ENCODE results near the gene EIF3B. TPM values are rescaled to one million over a fixed set of nuclear protein-coding genes. Genes with fewer than 3 reads are reported as not detected.
"Not testable (repeated sequence)": the region's sequence is repeated elsewhere in the genome, so short reads cannot be mapped to it uniquely, and the experiment has no call there.

EIF3B gene
- total RNA-seq, 1 experiment from 2014 or later, result 333 TPM

DNA sequence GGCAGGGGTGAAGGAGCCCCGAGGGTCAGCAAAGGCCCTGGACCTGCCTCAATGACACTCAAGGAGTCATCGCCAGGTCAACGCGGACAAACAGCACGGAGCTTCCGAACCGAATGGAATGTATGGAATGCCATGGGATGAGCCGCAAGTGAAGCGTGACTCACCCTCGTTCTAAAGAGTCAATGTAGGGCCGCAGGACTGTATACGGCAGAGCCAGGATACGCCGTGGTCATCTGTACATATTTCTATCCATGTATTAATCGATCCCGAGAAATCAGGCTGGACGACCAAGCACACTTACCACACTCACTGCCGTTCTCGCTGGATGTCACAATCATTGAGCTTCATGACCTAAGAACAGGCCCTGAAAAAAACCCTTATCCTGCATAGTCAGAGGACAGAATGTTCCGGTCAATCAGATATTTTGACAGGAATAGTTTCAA lies 44.7 kb upstream of the EIF3B start:
- BruUV-seq (replicated peaks), result no TSS peak
- H3K9me3 Mint-ChIP-seq (ENCODE audit: low read depth, unreplicated experiment), result no peaks in the 10 kb centered on the region
- no peaks in the 10 kb centered on the region for H3K36me3 Mint-ChIP-seq (ENCODE audit: insufficient read depth, unreplicated experiment)
- no peak overlapping the region for H3K4me3 Mint-ChIP-seq (ENCODE audit: low read depth, unreplicated experiment)
- no peak for TF ChIP-seq CTCF (IDR thresholded peaks at IDR 0.05; ENCODE audit: unreplicated experiment)
- CTCF ChIA-PET, result interaction anchor here (0.7 kb wide), 1 partner anchor 11 kb away, joined by 3 read pairs; no protein-coding TSS in a partner anchor
- DNase-seq, result no peak
- H3K27ac Mint-ChIP-seq (ENCODE audit: unreplicated experiment), result no peak overlapping the region
- intact Hi-C loops (cut with micrococcal nuclease; ENCODE audit: unreplicated experiment), result no loop called here
- peaks cover 10% of the 10 kb centered on the region for H3K4me1 Mint-ChIP-seq (ENCODE audit: low read depth, unreplicated experiment)
- no peaks in the 10 kb centered on the region for H3K27me3 Mint-ChIP-seq (ENCODE audit: unreplicated experiment)

- H3K9me3 Mint-ChIP-seq (ENCODE audit: low read depth, unreplicated experiment), result no peaks in the 10 kb centered on the region
- no peak for DNase-seq
- H3K27ac Mint-ChIP-seq (ENCODE audit: unreplicated experiment), result no peak overlapping the region
- TSS peak; percentile 42 for BruUV-seq (replicated peaks)
- intact Hi-C loops (cut with micrococcal nuclease; ENCODE audit: unreplicated experiment), result no loop called here
- CTCF ChIA-PET, result no interaction called here
- H3K4me3 Mint-ChIP-seq (ENCODE audit: low read depth, unreplicated experiment), result peak overlapping the region; percentile 27
- peaks cover 10% of the 10 kb centered on the region for H3K4me1 Mint-ChIP-seq (ENCODE audit: low read depth, unreplicated experiment)
- no peaks in the 10 kb centered on the region for H3K27me3 Mint-ChIP-seq (ENCODE audit: unreplicated experiment)
- H3K36me3 Mint-ChIP-seq (ENCODE audit: insufficient read depth, unreplicated experiment), result no peaks in the 10 kb centered on the region
- TF ChIP-seq CTCF (IDR thresholded peaks at IDR 0.05; ENCODE audit: unreplicated experiment), result no peak
Measured at GRCh38 chr7:2312267-2312929, 42.2 kb upstream of the EIF3B start.

DNA sequence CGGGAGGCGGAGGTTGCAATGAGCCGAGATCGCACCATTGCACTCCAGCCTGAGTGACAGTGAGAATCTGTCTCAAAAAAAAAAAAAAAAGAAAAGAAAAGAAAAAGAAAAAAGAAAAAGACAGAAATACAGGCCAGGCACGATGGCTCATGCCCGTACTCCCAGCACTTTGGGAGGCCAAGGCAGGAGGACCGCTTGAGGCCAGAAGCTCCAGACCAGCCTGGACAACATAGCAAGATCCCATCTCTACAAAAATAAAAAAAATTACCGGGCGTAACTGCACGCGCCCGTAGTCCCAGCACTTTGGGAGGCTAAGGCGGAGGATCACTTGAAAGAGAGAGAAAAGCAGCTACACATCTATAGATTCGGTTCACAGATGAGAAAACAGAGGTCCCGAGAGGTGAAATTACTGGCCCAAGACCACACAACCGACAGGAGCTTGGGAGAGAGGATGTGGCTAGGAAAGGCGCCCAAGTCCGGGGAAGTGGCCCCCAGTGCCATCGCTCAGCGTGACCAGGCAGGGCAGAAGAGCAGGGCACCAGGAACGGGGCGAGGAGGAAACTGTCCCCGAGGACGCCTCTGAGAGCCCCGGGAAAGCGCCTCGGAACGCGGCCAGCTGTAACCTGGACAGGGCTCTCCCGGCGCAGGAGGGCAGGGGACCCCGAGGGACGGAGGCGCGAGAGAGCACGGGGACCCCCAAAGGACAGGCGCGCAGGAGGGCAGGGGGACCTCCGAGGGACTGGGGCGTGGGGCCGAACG lies 41.0 kb upstream of the EIF3B start:
- no peaks in the 10 kb centered on the region for H3K36me3 Mint-ChIP-seq (ENCODE audit: insufficient read depth, unreplicated experiment)
- CTCF ChIA-PET, result interaction anchor here (0.7 to 1.0 kb wide), 3 partner anchors 12 to 563 kb away, joined by 3 to 5 read pairs (median 3); no protein-coding TSS in a partner anchor
- DNase-seq, result peak; percentile 35
- no peaks in the 10 kb centered on the region for H3K27me3 Mint-ChIP-seq (ENCODE audit: unreplicated experiment)
- no peak overlapping the region for H3K4me3 Mint-ChIP-seq (ENCODE audit: low read depth, unreplicated experiment)
- TSS peak; percentile 28 for BruUV-seq (replicated peaks)
- no peaks in the 10 kb centered on the region for H3K9me3 Mint-ChIP-seq (ENCODE audit: low read depth, unreplicated experiment)
- TF ChIP-seq CTCF (IDR thresholded peaks at IDR 0.05; ENCODE audit: unreplicated experiment), result no peak
- intact Hi-C loops (cut with micrococcal nuclease; ENCODE audit: unreplicated experiment), result no loop called here
- peaks cover 10% of the 10 kb centered on the region for H3K4me1 Mint-ChIP-seq (ENCODE audit: low read depth, unreplicated experiment)
- no peak overlapping the region for H3K27ac Mint-ChIP-seq (ENCODE audit: unreplicated experiment)

- no peak within 1 kb of the TSS for H3K4me3 Mint-ChIP-seq (ENCODE audit: low read depth, unreplicated experiment)
- CTCF ChIA-PET, result interaction anchor here (0.6 to 1.0 kb wide), 2 partner anchors 9 to 65 kb away, joined by 3 to 4 read pairs; no protein-coding TSS in a partner anchor
Measured at GRCh38 chr7:2314209-2314955, 40.2 kb upstream of the EIF3B start, which contains the start of gene SNX8. TSS of gene SNX8 (minus strand) at chr7:2314441. CDS start at chr7:2314421, 20 bp downstream.

GRCh38 chr7:2314956-2315530 lies 39.6 kb upstream of the EIF3B start:
- H3K4me3 Mint-ChIP-seq (ENCODE audit: low read depth, unreplicated experiment); H3K36me3 Mint-ChIP-seq (ENCODE audit: insufficient read depth, unreplicated experiment); BruUV-seq (replicated peaks); DNase-seq; H3K9me3 Mint-ChIP-seq (ENCODE audit: low read depth, unreplicated experiment); CTCF ChIA-PET; H3K4me1 Mint-ChIP-seq (ENCODE audit: low read depth, unreplicated experiment); H3K27me3 Mint-ChIP-seq (ENCODE audit: unreplicated experiment); intact Hi-C loops (cut with micrococcal nuclease; ENCODE audit: unreplicated experiment); H3K27ac Mint-ChIP-seq (ENCODE audit: unreplicated experiment): not testable (repeated sequence)

More at GRCh38 chr7:2314209-2314955, 40.2 kb upstream of the EIF3B start, which contains the start of gene SNX8:
- no TSS peak for BruUV-seq (replicated peaks)
- no peaks in the 10 kb centered on the region for H3K27me3 Mint-ChIP-seq (ENCODE audit: unreplicated experiment)
- no peak for TF ChIP-seq CTCF (IDR thresholded peaks at IDR 0.05; ENCODE audit: unreplicated experiment)
- DNase-seq, result peak; percentile 100
- no peak within 1 kb of the TSS for H3K27ac Mint-ChIP-seq (ENCODE audit: unreplicated experiment)
- intact Hi-C loops (cut with micrococcal nuclease; ENCODE audit: unreplicated experiment), result no loop called here
- no peaks in the 10 kb centered on the region for H3K36me3 Mint-ChIP-seq (ENCODE audit: insufficient read depth, unreplicated experiment)
- H3K9me3 Mint-ChIP-seq (ENCODE audit: low read depth, unreplicated experiment), result no peaks in the 10 kb centered on the region
- H3K4me1 Mint-ChIP-seq (ENCODE audit: low read depth, unreplicated experiment), result peaks cover 10% of the 10 kb centered on the region

All from Calu3 (cell line).